Thoracic aorta (tissue), 2 donors: ENCODE measurements around the gene SLC25A42. TPM values are rescaled to one million over a fixed set of nuclear protein-coding genes. Genes with fewer than 3 reads are reported as not detected.
A peak's percentile ranks its signal among the peaks of the same experiment; 100 is the strongest.

Experiments
- ATAC-seq: fragments of 150-250 bp; one replicate; pipeline ENCODE4 v1.8.0; 2017; ENCODE audit warnings: low read depth; ENCODE audit not compliant: insufficient number of reproducible peaks, low FRiP score
- DNase-seq: peaks from one replicate; pipeline ENCODE4 v3.0.0-alpha.2; 2020; ENCODE audit warnings: low spot score
- H3K27ac ChIP-seq, 2 donors: fragments of 200-600 bp; sonication (generic); 1 replicate in 1 of 2; 2 replicates in 1 of 2; pipeline ENCODE4 v1.5.1; 2016; ENCODE audit warnings: mild to moderate bottlenecking in 2 of 2, moderate library complexity in 2 of 2
- H3K27me3 ChIP-seq: fragments of 200-600 bp; sonication (generic); replicated peaks from 2 replicates; pipeline ENCODE4 v1.6.0; 2016; ENCODE audit warnings: mild to moderate bottlenecking; ENCODE audit not compliant: insufficient read depth
- H3K36me3 ChIP-seq: fragments of 200-600 bp; sonication (generic); one replicate; pipeline ENCODE4 v1.5.1; 2016
- H3K4me1 ChIP-seq, 2 donors: fragments of 200-600 bp; sonication (generic); 1 replicate in 1 of 2; 2 replicates in 1 of 2; pipeline versions ENCODE4 v1.5.1 to v1.6.0; 2016; ENCODE audit warnings: low read depth in 2 of 2, mild to moderate bottlenecking in 1 of 2; ENCODE audit not compliant: control insufficient read depth in 1 of 2
- H3K4me3 ChIP-seq: fragments of 200-600 bp; sonication (generic); 2 replicates; pipeline ENCODE4 v1.5.1; 2016; ENCODE audit warnings: mild to moderate bottlenecking
- H3K9me3 ChIP-seq: fragments of 200-600 bp; sonication (generic); 2 replicates; pipeline ENCODE4 v1.5.1; 2016
- CTCF ChIP-seq: fragments of 200-600 bp; sonication (generic); IDR thresholded peaks from one replicate; pipeline ENCODE4 v1.5.1; 2019; ENCODE audit warnings: antibody characterized with exemption
- total RNA-seq, 2 donors: library from RNA; depleted of rRNA; stranded (reverse); fragments of >200 nt; gene quantifications; one replicate each; pipeline versions ENCODE4 v1.1.0 to v1.2.3, GENCODE V29; 2016

SLC25A42 gene
- total RNA-seq, 2 donors from 2014 or later: 8.3 to 14.4 TPM

GRCh38 chr19:19137556-19138108 is 73.8 kb downstream of the SLC25A42 start:
- H3K9me3 ChIP-seq: no peaks in the 10 kb centered on the region
- no peak for TF ChIP-seq CTCF
- H3K36me3 ChIP-seq: no peaks in the 10 kb centered on the region
- H3K27ac ChIP-seq: no peak overlapping the region
- DNase-seq (no peak), ATAC-seq (no peak)
- H3K4me1 ChIP-seq: peaks cover 10% of the 10 kb centered on the region in 2 donors
- peak overlapping the region; percentile 76 for H3K4me3 ChIP-seq
- no peaks in the 10 kb centered on the region for H3K27me3 ChIP-seq

- Histone ChIP-seq H3K9me3 (no peaks in the 10 kb centered on the region), H3K27me3 (no peaks in the 10 kb centered on the region), H3K36me3 (no peaks in the 10 kb centered on the region), H3K27ac (no peak within 1 kb of the TSS), H3K4me1 (peaks cover 10% of the 10 kb centered on the region in 2 donors), H3K4me3 (peak within 1 kb of the TSS; percentile 76)
- DNase-seq (peak; percentile 89), ATAC-seq (peak; percentile 99)
- no peak for TF ChIP-seq CTCF
Observed at GRCh38 chr19:19138109-19138981, 74.6 kb downstream of the SLC25A42 start, which contains the start of gene TMEM161A. TMEM161A (minus strand) TSS chr19:19138478; CDS start chr19:19138428, 50 bp downstream.

- Histone ChIP-seq H3K27ac (no peak overlapping the region), H3K36me3 (no peaks in the 10 kb centered on the region), H3K9me3 (no peaks in the 10 kb centered on the region), H3K4me1 (peaks cover 10% of the 10 kb centered on the region in 2 donors), H3K4me3 (no peak overlapping the region), H3K27me3 (no peaks in the 10 kb centered on the region)
- no peak for TF ChIP-seq CTCF
- ATAC-seq: no peak
- DNase-seq: no peak
Observed at GRCh38 chr19:19139876-19140229, 76.1 kb downstream of the SLC25A42 start.

- H3K36me3 ChIP-seq: no peaks in the 10 kb centered on the region
- H3K9me3 ChIP-seq: no peaks in the 10 kb centered on the region
- no peak overlapping the region for H3K4me3 ChIP-seq
- TF ChIP-seq CTCF: no peak
- peaks cover 10 to 11% of the 10 kb centered on the region in 2 donors for H3K4me1 ChIP-seq
- H3K27ac ChIP-seq: no peak overlapping the region
- H3K27me3 ChIP-seq: no peaks in the 10 kb centered on the region
- ATAC-seq (no peak), DNase-seq (no peak)
Observed at GRCh38 chr19:19140476-19140875, 76.7 kb downstream of the SLC25A42 start.

GRCh38 chr19:19142347-19142746 is 78.6 kb downstream of the SLC25A42 start:
- H3K27me3 ChIP-seq: no peaks in the 10 kb centered on the region
- ATAC-seq: no peak
- no peak overlapping the region for H3K27ac ChIP-seq
- no peak for DNase-seq
- no peaks in the 10 kb centered on the region for H3K9me3 ChIP-seq
- peaks cover 6 to 16% of the 10 kb centered on the region in 2 donors for H3K4me1 ChIP-seq
- no peak for TF ChIP-seq CTCF
- peaks cover 3% of the 10 kb centered on the region for H3K36me3 ChIP-seq
- H3K4me3 ChIP-seq: no peak overlapping the region
